Hepatocyte (in vitro differentiated cells): Measurements from ENCODE around the gene WNK2.

Experiments
- EZH2 ChIP-seq: fragments of 200-600 bp; sonication (generic); IDR thresholded peaks from 2 replicates; pipeline ENCODE4 v1.6.1; 2016; ENCODE audit warnings: antibody characterized with exemption, mild to moderate bottlenecking, borderline replicate concordance
- TF ChIP-seq, protein P1 (sequence below): fragments of 200-600 bp; sonication (generic); IDR thresholded peaks from 2 replicates; pipeline ENCODE4 v1.5.1; 2016; ENCODE audit warnings: antibody characterized with exemption, mild to moderate bottlenecking; ENCODE audit not compliant: poor library complexity

DNA sequence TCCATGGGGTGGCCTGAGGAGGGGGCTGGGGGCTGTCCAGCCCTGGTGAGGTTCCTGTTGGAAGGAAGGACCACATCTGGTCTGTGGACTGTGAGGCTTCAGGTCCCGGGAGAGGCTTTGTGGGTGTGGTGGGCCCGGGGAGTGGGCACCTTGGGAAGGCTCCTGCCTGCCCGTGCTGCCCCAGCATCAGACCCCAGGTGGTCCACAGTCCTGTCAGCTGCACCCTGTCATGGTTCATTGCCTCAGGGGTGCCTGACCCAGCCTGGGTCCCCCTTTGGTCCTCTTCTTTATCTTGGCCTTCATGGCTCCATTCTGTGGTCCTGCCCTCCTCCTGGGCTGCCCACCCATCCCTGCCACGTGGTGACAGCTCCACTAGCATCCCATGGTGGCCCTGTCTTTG, 36.7 kb downstream of the WNK2 start:
- TF ChIP-seq, protein P1, sequence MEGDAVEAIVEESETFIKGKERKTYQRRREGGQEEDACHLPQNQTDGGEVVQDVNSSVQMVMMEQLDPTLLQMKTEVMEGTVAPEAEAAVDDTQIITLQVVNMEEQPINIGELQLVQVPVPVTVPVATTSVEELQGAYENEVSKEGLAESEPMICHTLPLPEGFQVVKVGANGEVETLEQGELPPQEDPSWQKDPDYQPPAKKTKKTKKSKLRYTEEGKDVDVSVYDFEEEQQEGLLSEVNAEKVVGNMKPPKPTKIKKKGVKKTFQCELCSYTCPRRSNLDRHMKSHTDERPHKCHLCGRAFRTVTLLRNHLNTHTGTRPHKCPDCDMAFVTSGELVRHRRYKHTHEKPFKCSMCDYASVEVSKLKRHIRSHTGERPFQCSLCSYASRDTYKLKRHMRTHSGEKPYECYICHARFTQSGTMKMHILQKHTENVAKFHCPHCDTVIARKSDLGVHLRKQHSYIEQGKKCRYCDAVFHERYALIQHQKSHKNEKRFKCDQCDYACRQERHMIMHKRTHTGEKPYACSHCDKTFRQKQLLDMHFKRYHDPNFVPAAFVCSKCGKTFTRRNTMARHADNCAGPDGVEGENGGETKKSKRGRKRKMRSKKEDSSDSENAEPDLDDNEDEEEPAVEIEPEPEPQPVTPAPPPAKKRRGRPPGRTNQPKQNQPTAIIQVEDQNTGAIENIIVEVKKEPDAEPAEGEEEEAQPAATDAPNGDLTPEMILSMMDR = no peak
- TF ChIP-seq EZH2 = no peak
